Astrocyte (in vitro differentiated cells and primary cell): ENCODE measurements around the gene KRT76. TPM values are rescaled to one million over a fixed set of nuclear protein-coding genes. Genes with fewer than 3 reads are reported as not detected.
A peak's percentile ranks its signal among the peaks of the same experiment; 100 is the strongest.

Source experiments
- DNase-seq: peaks from one replicate; pipeline ENCODE4 v3.0.0-alpha.2; 2010; ENCODE audit warnings: low read depth
- FAIRE-seq: peaks from 2 replicates; lab custom pipeline; 2011; peaks lifted over from hg19 to GRCh38; lab: Jason Lieb, UNC
- H2AFZ ChIP-seq: 2 replicates; pipeline ENCODE4 v1.6.0; 2012; ENCODE audit warnings: low read depth, low read length, inconsistent platforms
- H3K27ac ChIP-seq: 2 replicates; pipeline ENCODE4 v1.5.1; 2011; ENCODE audit warnings: low read depth, low read length, inconsistent platforms
- H3K27me3 ChIP-seq: 2 replicates; pipeline ENCODE4 v1.6.0; 2011; ENCODE audit warnings: low read length, inconsistent platforms; ENCODE audit not compliant: insufficient read depth
- H3K36me3 ChIP-seq: 2 replicates; pipeline ENCODE4 v1.5.1; 2011; ENCODE audit warnings: low read length, inconsistent platforms; ENCODE audit not compliant: insufficient read depth
- H3K4me1 ChIP-seq: 2 replicates; pipeline ENCODE4 v1.5.1; 2011; ENCODE audit warnings: low read length, inconsistent platforms; ENCODE audit not compliant: insufficient read depth
- H3K4me2 ChIP-seq: 2 replicates; pipeline ENCODE4 v1.6.0; 2012; ENCODE audit warnings: low read length, inconsistent platforms
- H3K4me3 ChIP-seq: 2 replicates; pipeline ENCODE4 v1.5.1; 2011; ENCODE audit warnings: low read depth, mild to moderate bottlenecking, low read length, inconsistent platforms; ENCODE audit not compliant: insufficient read depth
- H3K79me2 ChIP-seq: 2 replicates; pipeline ENCODE4 v1.6.0; 2012; ENCODE audit warnings: mild to moderate bottlenecking, low read length, inconsistent platforms; ENCODE audit not compliant: insufficient read depth
- H3K9ac ChIP-seq: 2 replicates; pipeline ENCODE4 v1.6.0; 2012; ENCODE audit warnings: mild to moderate bottlenecking, low read length, inconsistent platforms
- H3K9me3 ChIP-seq: 2 replicates; pipeline ENCODE4 v1.5.1; 2012; ENCODE audit warnings: low read depth, mild to moderate bottlenecking, low read length, inconsistent platforms; ENCODE audit not compliant: insufficient read depth
- H4K20me1 ChIP-seq: 2 replicates; pipeline ENCODE4 v1.6.0; 2012; ENCODE audit warnings: low read length, inconsistent platforms; ENCODE audit not compliant: insufficient read depth
- H3K27ac Mint-ChIP-seq: one replicate; pipeline ENCODE4 v1.8.0; 2021; ENCODE audit warnings: mild to moderate bottlenecking, mixed read lengths; ENCODE audit not compliant: unreplicated experiment
- H3K27me3 Mint-ChIP-seq: one replicate; pipeline ENCODE4 v1.8.0; 2021; ENCODE audit warnings: low read depth, mixed read lengths; ENCODE audit not compliant: unreplicated experiment
- H3K36me3 Mint-ChIP-seq: one replicate; pipeline ENCODE4 v1.8.0; 2021; ENCODE audit warnings: low read depth, mixed read lengths; ENCODE audit not compliant: unreplicated experiment
- H3K4me1 Mint-ChIP-seq: one replicate; pipeline ENCODE4 v1.8.0; 2021; ENCODE audit warnings: low read depth, mixed read lengths; ENCODE audit not compliant: unreplicated experiment
- H3K4me3 Mint-ChIP-seq: one replicate; pipeline ENCODE4 v1.8.0; 2021; ENCODE audit warnings: mild to moderate bottlenecking, moderate library complexity, mixed read lengths; ENCODE audit not compliant: unreplicated experiment
- H3K9me3 Mint-ChIP-seq: one replicate; pipeline ENCODE4 v1.8.0; 2021; ENCODE audit warnings: mild to moderate bottlenecking, mixed read lengths; ENCODE audit not compliant: unreplicated experiment
- EZH2 ChIP-seq: IDR thresholded peaks from 2 replicates; pipeline ENCODE4 v1.6.1; 2012; ENCODE audit warnings: mild to moderate bottlenecking, low read length, inconsistent platforms; ENCODE audit not compliant: insufficient read depth
- total RNA-seq: library from RNA; stranded (reverse); gene quantifications from 2 replicates; pipeline ENCODE4 v1.2.1, GENCODE V29; 2021
- TF ChIP-seq, protein P1 (sequence below): IDR thresholded peaks from 2 replicates; pipeline ENCODE4 v1.5.1; 2011; ENCODE audit warnings: low read depth, mild to moderate bottlenecking, inconsistent platforms, low read length, moderate library complexity; ENCODE audit not compliant: insufficient read depth

KRT76 gene
- total RNA-seq, 1 donor from 2014 or later, result not detected

DNA sequence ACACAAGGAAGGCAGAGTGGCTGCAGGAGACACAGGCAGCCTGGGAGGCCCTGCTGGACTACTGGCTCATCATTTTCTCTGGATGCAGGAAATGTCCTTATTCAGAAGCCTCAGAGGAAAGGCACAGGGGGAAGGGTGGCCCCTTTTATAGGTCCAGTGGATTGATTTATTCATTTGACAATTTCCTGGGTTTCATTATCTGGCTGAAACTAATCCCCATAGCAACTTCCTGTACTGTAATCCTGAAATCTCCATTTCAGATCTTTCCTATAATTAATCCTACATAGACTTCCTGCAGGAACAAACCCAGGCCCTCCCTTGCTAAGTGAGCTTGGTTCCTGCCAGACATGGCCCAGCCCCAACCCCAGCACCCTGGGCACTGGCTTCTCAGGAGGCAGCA, 23.0 kb downstream of the KRT76 start:
- H3K79me2 ChIP-seq, result no peaks in the 10 kb centered on the region
- H3K4me1 Mint-ChIP-seq, result no peaks in the 10 kb centered on the region
- peaks cover 3% of the 10 kb centered on the region for H3K9me3 Mint-ChIP-seq
- H3K36me3 Mint-ChIP-seq, result peaks cover 2% of the 10 kb centered on the region
- H3K4me3 Mint-ChIP-seq, result no peak overlapping the region
- H3K4me1 ChIP-seq, result no peaks in the 10 kb centered on the region
- H3K27ac ChIP-seq, result no peak overlapping the region
- no peak overlapping the region for H3K4me3 ChIP-seq
- no peak overlapping the region for H2AFZ ChIP-seq
- H3K27me3 ChIP-seq, result peaks cover 27% of the 10 kb centered on the region
- TF ChIP-seq, protein P1, sequence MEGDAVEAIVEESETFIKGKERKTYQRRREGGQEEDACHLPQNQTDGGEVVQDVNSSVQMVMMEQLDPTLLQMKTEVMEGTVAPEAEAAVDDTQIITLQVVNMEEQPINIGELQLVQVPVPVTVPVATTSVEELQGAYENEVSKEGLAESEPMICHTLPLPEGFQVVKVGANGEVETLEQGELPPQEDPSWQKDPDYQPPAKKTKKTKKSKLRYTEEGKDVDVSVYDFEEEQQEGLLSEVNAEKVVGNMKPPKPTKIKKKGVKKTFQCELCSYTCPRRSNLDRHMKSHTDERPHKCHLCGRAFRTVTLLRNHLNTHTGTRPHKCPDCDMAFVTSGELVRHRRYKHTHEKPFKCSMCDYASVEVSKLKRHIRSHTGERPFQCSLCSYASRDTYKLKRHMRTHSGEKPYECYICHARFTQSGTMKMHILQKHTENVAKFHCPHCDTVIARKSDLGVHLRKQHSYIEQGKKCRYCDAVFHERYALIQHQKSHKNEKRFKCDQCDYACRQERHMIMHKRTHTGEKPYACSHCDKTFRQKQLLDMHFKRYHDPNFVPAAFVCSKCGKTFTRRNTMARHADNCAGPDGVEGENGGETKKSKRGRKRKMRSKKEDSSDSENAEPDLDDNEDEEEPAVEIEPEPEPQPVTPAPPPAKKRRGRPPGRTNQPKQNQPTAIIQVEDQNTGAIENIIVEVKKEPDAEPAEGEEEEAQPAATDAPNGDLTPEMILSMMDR, result no peak
- no peak for TF ChIP-seq EZH2
- H3K27me3 Mint-ChIP-seq, result peaks cover 57% of the 10 kb centered on the region
- no peak overlapping the region for H3K9ac ChIP-seq
- no peak overlapping the region for H3K4me2 ChIP-seq
- H3K27ac Mint-ChIP-seq, result peak overlapping the region; percentile 17
- no peaks in the 10 kb centered on the region for H4K20me1 ChIP-seq
- no peak for FAIRE-seq
- no peak for DNase-seq
- no peaks in the 10 kb centered on the region for H3K36me3 ChIP-seq
- H3K9me3 ChIP-seq, result no peaks in the 10 kb centered on the region

DNA sequence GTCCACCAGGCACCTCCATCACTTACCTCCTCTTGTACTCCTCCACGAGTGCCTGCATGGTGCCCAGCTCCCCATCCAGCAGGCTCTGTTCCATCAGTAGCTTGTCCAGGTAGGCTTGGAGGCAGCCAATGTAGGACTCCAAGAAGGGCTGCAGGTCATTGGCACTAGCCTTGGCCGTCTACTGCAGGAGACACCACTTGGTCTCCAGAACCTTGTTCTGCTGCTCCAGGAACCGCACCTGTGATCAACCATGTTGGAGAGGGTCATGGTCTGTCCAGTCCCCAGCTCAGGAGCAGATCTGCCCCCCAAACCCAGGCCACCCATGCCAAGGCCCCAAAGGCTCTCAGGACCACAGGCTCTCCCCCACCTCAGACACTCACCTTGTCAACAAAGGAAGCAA, 23.9 kb downstream of the KRT76 start:
- H3K27me3 Mint-ChIP-seq, result peaks cover 65% of the 10 kb centered on the region
- H3K9ac ChIP-seq, result no peak overlapping the region
- no peaks in the 10 kb centered on the region for H3K4me1 Mint-ChIP-seq
- TF ChIP-seq, protein P1, result no peak
- TF ChIP-seq EZH2, result no peak
- H3K27ac Mint-ChIP-seq, result no peak overlapping the region
- no peaks in the 10 kb centered on the region for H3K79me2 ChIP-seq
- no peaks in the 10 kb centered on the region for H3K36me3 Mint-ChIP-seq
- no peak overlapping the region for H2AFZ ChIP-seq
- H3K4me2 ChIP-seq, result no peak overlapping the region
- H3K9me3 Mint-ChIP-seq, result peaks cover 3% of the 10 kb centered on the region
- no peak overlapping the region for H3K4me3 Mint-ChIP-seq
- DNase-seq (no peak), FAIRE-seq (no peak)
- no peaks in the 10 kb centered on the region for H3K9me3 ChIP-seq
- H4K20me1 ChIP-seq, result no peaks in the 10 kb centered on the region
- H3K36me3 ChIP-seq, result no peaks in the 10 kb centered on the region
- H3K27ac ChIP-seq, result no peak overlapping the region
- H3K4me3 ChIP-seq, result no peak overlapping the region
- no peaks in the 10 kb centered on the region for H3K4me1 ChIP-seq
- H3K27me3 ChIP-seq, result peaks cover 24% of the 10 kb centered on the region

DNA sequence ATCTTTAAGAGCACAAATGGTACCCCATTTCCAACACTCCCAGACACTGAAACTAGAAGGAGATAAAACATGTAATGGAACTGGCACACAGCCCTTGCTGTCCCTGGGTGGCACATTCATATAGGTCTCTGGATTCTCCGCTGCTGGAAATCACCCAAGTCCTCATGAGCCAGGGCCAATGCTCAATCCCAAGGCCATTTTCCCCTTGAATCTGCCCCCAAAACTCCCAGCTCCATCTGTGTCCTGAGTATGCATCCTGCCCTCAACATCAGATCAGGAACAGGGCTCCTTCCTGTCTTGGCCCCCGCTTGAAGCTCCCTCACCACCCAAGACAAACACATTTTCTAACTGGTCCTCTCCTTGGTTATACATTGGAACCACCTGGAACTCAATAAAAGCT, 24.6 kb downstream of the KRT76 start:
- Histone ChIP-seq H3K27me3 (peaks cover 18% of the 10 kb centered on the region), H3K4me2 (no peak overlapping the region), H3K9me3 (no peaks in the 10 kb centered on the region), H3K36me3 (no peaks in the 10 kb centered on the region), H3K79me2 (no peaks in the 10 kb centered on the region), H4K20me1 (no peaks in the 10 kb centered on the region), H3K4me3 (no peak overlapping the region), H2AFZ (no peak overlapping the region), H3K4me1 (no peaks in the 10 kb centered on the region), H3K27ac (no peak overlapping the region), H3K9ac (no peak overlapping the region)
- H3K36me3 Mint-ChIP-seq, result no peaks in the 10 kb centered on the region
- FAIRE-seq (no peak), DNase-seq (no peak)
- TF ChIP-seq, protein P1, result no peak
- no peak for TF ChIP-seq EZH2
- H3K4me3 Mint-ChIP-seq, result no peak overlapping the region
- H3K27ac Mint-ChIP-seq, result no peak overlapping the region
- H3K4me1 Mint-ChIP-seq, result no peaks in the 10 kb centered on the region
- H3K27me3 Mint-ChIP-seq, result peaks cover 73% of the 10 kb centered on the region
- peaks cover 3% of the 10 kb centered on the region for H3K9me3 Mint-ChIP-seq
